Liver (tissue), 9 donors: ENCODE measurements around the gene HSD17B8. TPM values are rescaled to one million over a fixed set of nuclear protein-coding genes. Genes with fewer than 3 reads are reported as not detected.

Experiments
- DNase-seq: peaks from one replicate; pipeline ENCODE4 v3.0.0-alpha.2; 2017; ENCODE audit warnings: low spot score
- H3K27ac ChIP-seq, 2 donors: one replicate each; pipeline ENCODE4 v1.7.0; 2013; ENCODE audit warnings: inconsistent platforms in 2 of 2, low read length in 2 of 2, control low read depth in 1 of 2, low read depth in 1 of 2, mild to moderate bottlenecking in 1 of 2
- H3K27me3 ChIP-seq, 4 donors: one replicate each; pipeline versions ENCODE4 v1.6.1 to v1.7.0; 2013; ENCODE audit warnings: low read length in 3 of 4, inconsistent platforms in 1 of 4, mild to moderate bottlenecking in 1 of 4, moderate library complexity in 1 of 4; ENCODE audit not compliant: control insufficient read depth in 4 of 4, insufficient read depth in 4 of 4
- H3K36me3 ChIP-seq, 4 donors: one replicate each; pipeline versions ENCODE4 v1.6.1 to v1.7.0; 2013; ENCODE audit warnings: low read length in 3 of 4, mild to moderate bottlenecking in 3 of 4, low read depth in 1 of 4, moderate library complexity in 1 of 4; ENCODE audit not compliant: control insufficient read depth in 4 of 4, insufficient read depth in 3 of 4
- H3K4me1 ChIP-seq, 4 donors: one replicate each; pipeline versions ENCODE4 v1.6.1 to v1.7.0; 2013; ENCODE audit warnings: low read length in 3 of 4, mild to moderate bottlenecking in 3 of 4, moderate library complexity in 1 of 4; ENCODE audit not compliant: control insufficient read depth in 4 of 4, insufficient read depth in 4 of 4
- H3K4me3 ChIP-seq, 3 donors: one replicate each; pipeline versions ENCODE4 v1.6.1 to v1.7.0; 2013; ENCODE audit warnings: low read length in 3 of 3, control low read depth in 1 of 3, low read depth in 1 of 3, mild to moderate bottlenecking in 1 of 3
- H3K9ac ChIP-seq, 2 donors: one replicate each; pipeline ENCODE4 v1.7.0; 2013; ENCODE audit warnings: low read length in 2 of 2, mild to moderate bottlenecking in 2 of 2, moderate library complexity in 2 of 2, control low read depth in 1 of 2, low read depth in 1 of 2
- H3K9me3 ChIP-seq, 4 donors: one replicate each; pipeline versions ENCODE4 v1.6.1 to v1.7.0; 2013; ENCODE audit warnings: low read length in 3 of 4; ENCODE audit not compliant: control insufficient read depth in 4 of 4
- ATF3 ChIP-seq: IDR thresholded peaks from 2 replicates; pipeline ENCODE4 v1.6.1; 2016; ENCODE audit warnings: antibody characterized with exemption
- EGR1 ChIP-seq, 2 donors: IDR thresholded peaks; 2 replicates each; pipeline ENCODE4 v1.6.1; 2016 to 2018; ENCODE audit warnings: antibody characterized with exemption in 2 of 2, low read depth in 2 of 2
- FOXA1 ChIP-seq: IDR thresholded peaks from 2 replicates; pipeline ENCODE4 v1.6.1; 2016; ENCODE audit warnings: antibody characterized with exemption
- FOXA2 ChIP-seq: IDR thresholded peaks from 2 replicates; pipeline ENCODE4 v1.6.1; 2016; ENCODE audit warnings: antibody characterized with exemption
- GABPA ChIP-seq, 2 donors: IDR thresholded peaks in 1 of 2; conservative IDR thresholded peaks in 1 of 2; 2 replicates each; pipeline ENCODE4 v1.6.1; 2016; ENCODE audit warnings: antibody characterized with exemption in 2 of 2, mild to moderate bottlenecking in 1 of 2, moderate library complexity in 1 of 2
- HNF4G ChIP-seq: IDR thresholded peaks from 2 replicates; pipeline ENCODE4 v1.6.1; 2016; ENCODE audit warnings: antibody characterized with exemption
- NR2F2 ChIP-seq: IDR thresholded peaks from 2 replicates; pipeline ENCODE4 v1.6.1; 2016; ENCODE audit warnings: antibody characterized with exemption
- REST ChIP-seq: IDR thresholded peaks from 2 replicates; pipeline ENCODE4 v1.6.1; 2016; ENCODE audit warnings: antibody characterized with exemption, mild to moderate bottlenecking
- RXRA ChIP-seq, 2 donors: IDR thresholded peaks; 2 replicates each; pipeline ENCODE4 v1.6.1; 2017 to 2018; ENCODE audit warnings: antibody characterized with exemption in 2 of 2, mild to moderate bottlenecking in 1 of 2
- SP1 ChIP-seq: IDR thresholded peaks from 2 replicates; pipeline ENCODE4 v1.6.1; 2018; ENCODE audit warnings: antibody characterized with exemption, mild to moderate bottlenecking
- TAF1 ChIP-seq: conservative IDR thresholded peaks from 2 replicates; pipeline ENCODE4 v1.6.1; 2016; ENCODE audit warnings: antibody characterized with exemption, mild to moderate bottlenecking
- YY1 ChIP-seq: IDR thresholded peaks from 2 replicates; pipeline ENCODE4 v1.6.1; 2016; ENCODE audit warnings: antibody characterized with exemption, mild to moderate bottlenecking
- ZBTB33 ChIP-seq: IDR thresholded peaks from 2 replicates; pipeline ENCODE4 v1.6.1; 2016; ENCODE audit warnings: antibody characterized with exemption
- WGBS: extraction: QIAGEN DNeasy Blood & Tissue Kit; methylation state at CpG from one replicate; pipeline ENCODE4 v1.1.7; 2013; 5-methylcytosine and 5-hydroxymethylcytosine counted together
- polyA plus RNA-seq, 2 donors: library from polyadenylated mRNA; stranded (reverse) in 1 of 2; unstranded in 1 of 2; fragments of 200-250 nt in 1 of 2; fragments of >200 nt in 1 of 2; fragmentation: Nextera tagmentation in 1 of 2; extraction: Ambion mirVana in 1 of 2; gene quantifications; one replicate each; pipeline versions ENCODE4 v1.2.1 to v1.2.3, GENCODE V29; 2013 to 2015
- total RNA-seq, 2 donors: library from RNA; depleted of rRNA; stranded (reverse); fragments of >200 nt; gene quantifications; one replicate each; pipeline ENCODE4 v1.2.3, GENCODE V29; 2014
- TF ChIP-seq, protein P1 (sequence below): fragments of 150-350 bp; IDR thresholded peaks from 2 replicates; pipeline ENCODE4 v1.5.1; 2017; ENCODE audit warnings: improper control_type of control experiment, low read depth, low read length; ENCODE audit not compliant: missing input control
- donor health status: healthy.
- donor health status: healthy.
- donor health status: healthy.
- donor health status: healthy.
- donor health status: healthy.

HSD17B8 gene
- total and polyA plus RNA-seq, 4 donors = 24.5 to 52.3 (median 37.5) TPM

DNA sequence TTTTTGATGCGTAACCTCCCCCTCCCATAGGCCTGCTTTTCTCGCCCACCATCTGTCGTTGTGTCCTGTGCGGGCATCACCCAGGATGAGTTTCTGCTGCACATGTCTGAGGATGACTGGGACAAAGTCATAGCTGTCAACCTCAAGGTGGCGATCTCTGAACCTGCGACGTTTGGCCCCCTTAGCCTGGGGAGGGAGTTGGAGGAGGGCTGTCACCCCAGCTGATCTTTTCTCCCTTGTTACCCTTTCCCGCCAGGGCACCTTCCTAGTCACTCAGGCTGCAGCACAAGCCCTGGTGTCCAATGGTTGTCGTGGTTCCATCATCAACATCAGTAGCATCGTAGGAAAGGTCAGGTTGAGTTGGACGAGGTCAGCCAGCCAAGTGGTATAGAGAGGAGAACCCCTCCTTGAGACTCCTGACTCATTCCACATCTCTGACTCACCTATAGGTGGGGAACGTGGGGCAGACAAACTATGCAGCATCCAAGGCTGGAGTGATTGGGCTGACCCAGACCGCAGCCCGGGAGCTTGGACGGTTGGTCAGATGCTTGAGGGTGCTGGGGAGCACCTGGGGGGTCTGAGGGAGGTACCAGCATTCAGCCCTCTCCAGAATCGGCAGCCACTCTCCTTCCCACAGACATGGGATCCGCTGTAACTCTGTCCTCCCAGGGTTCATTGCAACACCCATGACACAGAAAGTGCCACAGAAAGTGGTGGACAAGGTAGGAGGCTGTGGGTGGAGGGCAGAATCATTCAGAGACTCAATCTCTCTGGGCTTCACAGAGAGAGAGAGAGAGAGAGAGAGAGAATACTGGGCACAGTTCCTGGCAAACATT lies 954 bp downstream of the HSD17B8 start:
- DNase-seq = no peak
- no peaks in the 10 kb centered on the region for H3K9me3 ChIP-seq
- WGBS = 53% methylated on average over 17 of the region's 17 CpGs
- H3K27ac ChIP-seq = peak overlapping the region; percentile 74 to 86
- H3K36me3 ChIP-seq = peaks cover 3 to 29% (median 19%) of the 10 kb centered on the region in 4 donors
- H3K9ac ChIP-seq = peak overlapping the region; percentile 25 to 44
- H3K4me3 ChIP-seq = peak overlapping the region; percentile 38 to 68 (median 58)
- no peaks in the 10 kb centered on the region for H3K27me3 ChIP-seq
- H3K4me1 ChIP-seq = peaks cover 9 to 51% (median 35%) of the 10 kb centered on the region in 4 donors
- TF ChIP-seq ATF3 (no peak), TAF1 (no peak), ZBTB33 (no peak), REST (no peak), GABPA (IDR thresholded peaks at IDR 0.05 in 1 of 2, conservative IDR thresholded peaks at IDR 0.05 in 1 of 2) (no peak), NR2F2 (no peak), HNF4G (no peak), RXRA (IDR thresholded peaks at IDR 0.05) (no peak), FOXA2 (no peak), FOXA1 (no peak), SP1 (no peak), YY1 (no peak), EGR1 (IDR thresholded peaks at IDR 0.05; ENCODE audit: low read depth in 2 of 2) (no peak)
- TF ChIP-seq, protein P1, sequence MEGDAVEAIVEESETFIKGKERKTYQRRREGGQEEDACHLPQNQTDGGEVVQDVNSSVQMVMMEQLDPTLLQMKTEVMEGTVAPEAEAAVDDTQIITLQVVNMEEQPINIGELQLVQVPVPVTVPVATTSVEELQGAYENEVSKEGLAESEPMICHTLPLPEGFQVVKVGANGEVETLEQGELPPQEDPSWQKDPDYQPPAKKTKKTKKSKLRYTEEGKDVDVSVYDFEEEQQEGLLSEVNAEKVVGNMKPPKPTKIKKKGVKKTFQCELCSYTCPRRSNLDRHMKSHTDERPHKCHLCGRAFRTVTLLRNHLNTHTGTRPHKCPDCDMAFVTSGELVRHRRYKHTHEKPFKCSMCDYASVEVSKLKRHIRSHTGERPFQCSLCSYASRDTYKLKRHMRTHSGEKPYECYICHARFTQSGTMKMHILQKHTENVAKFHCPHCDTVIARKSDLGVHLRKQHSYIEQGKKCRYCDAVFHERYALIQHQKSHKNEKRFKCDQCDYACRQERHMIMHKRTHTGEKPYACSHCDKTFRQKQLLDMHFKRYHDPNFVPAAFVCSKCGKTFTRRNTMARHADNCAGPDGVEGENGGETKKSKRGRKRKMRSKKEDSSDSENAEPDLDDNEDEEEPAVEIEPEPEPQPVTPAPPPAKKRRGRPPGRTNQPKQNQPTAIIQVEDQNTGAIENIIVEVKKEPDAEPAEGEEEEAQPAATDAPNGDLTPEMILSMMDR = no peak
